WTC11 (cell line): ENCODE measurements around the gene GP2. TPM values are rescaled to one million over a fixed set of nuclear protein-coding genes. Genes with fewer than 3 reads are reported as not detected.

Source experiments
- ATAC-seq: fragments of 200-7000 bp; cut with Tn5 transposase; 2 replicates; pipeline ENCODE4 v1.10.0; 2021; ENCODE audit warnings: mild to moderate bottlenecking, moderate library complexity
- CTCF ChIA-PET: fragments of 300-600 bp; sonication (Branson Sonifier 250); formaldehyde crosslinking; loops from one replicate; lab custom pipeline; 2021; ENCODE audit warnings: antibody characterized with exemption; lab: Charles Lee
- POLR2A ChIA-PET: fragments of 350-600 bp; sonication (Branson Sonifier 250); formaldehyde crosslinking; loops from one replicate; lab custom pipeline; 2021; ENCODE audit warnings: antibody characterized with exemption; lab: Charles Lee
- DNase-seq: peaks from one replicate; pipeline ENCODE4 v3.0.0; 2021; ENCODE audit warnings: low spot score
- H3K27ac Mint-ChIP-seq: 2 replicates; pipeline ENCODE4 v1.8.0; 2021; ENCODE audit warnings: mixed read lengths
- H3K27me3 Mint-ChIP-seq: 2 replicates; pipeline ENCODE4 v1.8.0; 2021; ENCODE audit warnings: low read depth, mild to moderate bottlenecking, moderate library complexity, mixed read lengths
- H3K36me3 Mint-ChIP-seq: 2 replicates; pipeline ENCODE4 v1.8.0; 2021; ENCODE audit warnings: mixed read lengths
- H3K4me1 Mint-ChIP-seq: 2 replicates; pipeline ENCODE4 v1.8.0; 2022; ENCODE audit warnings: mixed read lengths
- H3K4me3 Mint-ChIP-seq: 2 replicates; pipeline ENCODE4 v1.8.0; 2021; ENCODE audit warnings: mild to moderate bottlenecking, moderate library complexity, mixed read lengths
- H3K9me3 Mint-ChIP-seq: 2 replicates; pipeline ENCODE4 v1.8.0; 2021; ENCODE audit warnings: mixed read lengths
- AFF4 ChIP-seq: sonication (generic); formaldehyde crosslinking; IDR thresholded peaks from 2 replicates; pipeline ENCODE4 v1.8.1; 2023; ENCODE audit warnings: mild to moderate bottlenecking, missing genetic modification reagents, borderline replicate concordance
- FOXJ3 ChIP-seq: sonication (generic); formaldehyde crosslinking; IDR thresholded peaks from 2 replicates; pipeline ENCODE4 v1.9.0; 2021; ENCODE audit warnings: missing genetic modification reagents, mild to moderate bottlenecking, borderline replicate concordance
- IRF2 ChIP-seq: sonication (generic); formaldehyde crosslinking; IDR thresholded peaks from 2 replicates; pipeline ENCODE4 v1.8.0; 2022; ENCODE audit warnings: low read depth, missing genetic modification reagents, borderline replicate concordance
- MYBL2 ChIP-seq: sonication (generic); formaldehyde crosslinking; IDR thresholded peaks from 2 replicates; pipeline ENCODE4 v1.8.1; 2023; ENCODE audit warnings: mild to moderate bottlenecking, moderate library complexity, missing genetic modification reagents
- PRDM15 ChIP-seq: sonication (generic); formaldehyde crosslinking; IDR thresholded peaks from 2 replicates; pipeline ENCODE4 v1.8.0; 2022; ENCODE audit warnings: missing genetic modification reagents
- total RNA-seq: library from RNA; stranded (reverse); gene quantifications from 3 replicates; pipeline ENCODE4 v1.2.3, GENCODE V29; 2021
- TF ChIP-seq, protein P1 (sequence below): sonication (generic); formaldehyde crosslinking; IDR thresholded peaks from 2 replicates; pipeline ENCODE4 v1.8.1; 2022; ENCODE audit warnings: low read depth, missing genetic modification reagents, borderline replicate concordance
- TF ChIP-seq, protein P2 (sequence below): sonication (generic); formaldehyde crosslinking; IDR thresholded peaks from 2 replicates; pipeline ENCODE4 v1.8.0; 2023; ENCODE audit warnings: missing genetic modification reagents, mild to moderate bottlenecking, borderline replicate concordance

Gene GP2
- total RNA-seq, 1 experiment from 2014 or later, result 6.6 TPM

DNA sequence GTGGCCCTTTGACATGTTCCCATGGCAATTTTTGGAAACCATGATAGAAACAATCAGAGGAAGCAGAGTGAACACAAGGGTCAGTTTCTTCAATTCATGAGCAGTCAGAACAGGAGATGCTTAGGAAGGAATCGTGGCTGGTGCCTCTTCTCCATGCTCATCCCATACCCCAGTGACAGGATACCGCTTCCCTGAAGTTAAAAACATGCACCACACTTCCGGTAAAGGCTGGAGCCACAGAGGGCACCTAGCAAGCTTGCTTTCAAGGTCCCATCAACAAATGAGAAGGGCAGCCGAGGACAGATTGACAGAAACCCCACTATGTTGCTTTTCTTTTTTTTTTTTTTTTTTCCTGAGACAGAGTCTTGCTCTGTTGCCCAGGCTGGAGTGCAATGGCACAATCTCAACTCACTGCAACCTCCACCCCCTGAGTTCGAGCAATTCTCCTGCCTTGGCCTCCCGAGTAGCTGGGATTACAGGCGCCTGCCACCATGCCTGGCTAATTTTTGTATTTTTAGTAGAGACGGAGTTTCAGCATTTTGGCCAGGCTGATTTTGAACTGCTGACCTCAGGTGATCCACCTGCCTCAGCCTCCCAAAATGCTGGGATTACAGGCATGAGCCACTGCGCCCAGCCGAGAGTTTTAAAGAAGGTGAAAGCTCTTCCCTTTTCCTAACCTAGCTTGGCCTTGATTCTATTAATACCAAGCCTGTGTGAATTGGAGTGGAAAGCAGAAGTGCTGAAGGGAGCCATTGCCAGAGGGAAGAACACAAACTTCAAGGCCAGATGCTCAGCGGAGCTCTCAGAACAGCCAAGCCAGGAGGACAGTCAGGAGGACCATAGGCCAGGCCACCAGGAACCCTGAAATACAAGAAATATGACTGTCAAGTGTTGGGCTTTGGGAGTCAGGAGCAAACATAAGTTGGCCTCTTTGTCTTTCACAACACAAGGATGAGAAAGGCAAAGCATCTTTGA, 16.6 kb downstream of the GP2 start (continued):
- TF ChIP-seq, protein P1, sequence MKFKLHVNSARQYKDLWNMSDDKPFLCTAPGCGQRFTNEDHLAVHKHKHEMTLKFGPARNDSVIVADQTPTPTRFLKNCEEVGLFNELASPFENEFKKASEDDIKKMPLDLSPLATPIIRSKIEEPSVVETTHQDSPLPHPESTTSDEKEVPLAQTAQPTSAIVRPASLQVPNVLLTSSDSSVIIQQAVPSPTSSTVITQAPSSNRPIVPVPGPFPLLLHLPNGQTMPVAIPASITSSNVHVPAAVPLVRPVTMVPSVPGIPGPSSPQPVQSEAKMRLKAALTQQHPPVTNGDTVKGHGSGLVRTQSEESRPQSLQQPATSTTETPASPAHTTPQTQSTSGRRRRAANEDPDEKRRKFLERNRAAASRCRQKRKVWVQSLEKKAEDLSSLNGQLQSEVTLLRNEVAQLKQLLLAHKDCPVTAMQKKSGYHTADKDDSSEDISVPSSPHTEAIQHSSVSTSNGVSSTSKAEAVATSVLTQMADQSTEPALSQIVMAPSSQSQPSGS, result no peak
- TF ChIP-seq AFF4 (CRISPR knock-in tag), result no peak
- no peak for TF ChIP-seq MYBL2
- no peak for TF ChIP-seq FOXJ3 (CRISPR knock-in tag)
- no peak for TF ChIP-seq PRDM15 (CRISPR knock-in tag)

DNA sequence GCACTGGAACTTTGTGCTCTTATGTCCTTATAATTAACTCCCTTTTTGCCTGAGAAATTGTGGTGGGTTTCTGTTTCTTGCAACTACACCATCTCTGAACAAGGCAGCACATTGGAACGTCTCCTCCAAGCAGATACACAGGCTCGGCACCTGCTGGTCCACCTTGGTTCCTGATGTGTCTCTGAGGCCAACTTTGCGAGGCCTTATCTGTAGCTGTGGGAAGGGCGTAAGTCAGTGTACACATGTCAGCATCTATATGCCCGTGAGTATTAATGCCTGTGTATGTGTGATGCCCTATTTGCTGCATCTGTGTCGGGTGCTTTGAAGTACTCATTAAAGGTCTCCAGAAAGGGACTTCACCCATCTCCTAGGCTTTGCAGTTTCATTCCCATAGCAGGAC, 17.5 kb downstream of the GP2 start:
- ATAC-seq (no peak), DNase-seq (no peak)
- CTCF ChIA-PET, result interaction anchor here (0.8 to 2.0 kb wide), 2 partner anchors 10 to 402 kb away, joined by 3 to 16 read pairs; no protein-coding TSS in a partner anchor
- H3K27me3 Mint-ChIP-seq, result no peaks in the 10 kb centered on the region
- peaks cover 17% of the 10 kb centered on the region for H3K9me3 Mint-ChIP-seq
- no peaks in the 10 kb centered on the region for H3K36me3 Mint-ChIP-seq
- POLR2A ChIA-PET, result no interaction called here
- H3K4me1 Mint-ChIP-seq, result peaks cover 2% of the 10 kb centered on the region
- H3K4me3 Mint-ChIP-seq, result no peak overlapping the region
- no peak for TF ChIP-seq IRF2 (CRISPR knock-in tag)
- TF ChIP-seq, protein P2, sequence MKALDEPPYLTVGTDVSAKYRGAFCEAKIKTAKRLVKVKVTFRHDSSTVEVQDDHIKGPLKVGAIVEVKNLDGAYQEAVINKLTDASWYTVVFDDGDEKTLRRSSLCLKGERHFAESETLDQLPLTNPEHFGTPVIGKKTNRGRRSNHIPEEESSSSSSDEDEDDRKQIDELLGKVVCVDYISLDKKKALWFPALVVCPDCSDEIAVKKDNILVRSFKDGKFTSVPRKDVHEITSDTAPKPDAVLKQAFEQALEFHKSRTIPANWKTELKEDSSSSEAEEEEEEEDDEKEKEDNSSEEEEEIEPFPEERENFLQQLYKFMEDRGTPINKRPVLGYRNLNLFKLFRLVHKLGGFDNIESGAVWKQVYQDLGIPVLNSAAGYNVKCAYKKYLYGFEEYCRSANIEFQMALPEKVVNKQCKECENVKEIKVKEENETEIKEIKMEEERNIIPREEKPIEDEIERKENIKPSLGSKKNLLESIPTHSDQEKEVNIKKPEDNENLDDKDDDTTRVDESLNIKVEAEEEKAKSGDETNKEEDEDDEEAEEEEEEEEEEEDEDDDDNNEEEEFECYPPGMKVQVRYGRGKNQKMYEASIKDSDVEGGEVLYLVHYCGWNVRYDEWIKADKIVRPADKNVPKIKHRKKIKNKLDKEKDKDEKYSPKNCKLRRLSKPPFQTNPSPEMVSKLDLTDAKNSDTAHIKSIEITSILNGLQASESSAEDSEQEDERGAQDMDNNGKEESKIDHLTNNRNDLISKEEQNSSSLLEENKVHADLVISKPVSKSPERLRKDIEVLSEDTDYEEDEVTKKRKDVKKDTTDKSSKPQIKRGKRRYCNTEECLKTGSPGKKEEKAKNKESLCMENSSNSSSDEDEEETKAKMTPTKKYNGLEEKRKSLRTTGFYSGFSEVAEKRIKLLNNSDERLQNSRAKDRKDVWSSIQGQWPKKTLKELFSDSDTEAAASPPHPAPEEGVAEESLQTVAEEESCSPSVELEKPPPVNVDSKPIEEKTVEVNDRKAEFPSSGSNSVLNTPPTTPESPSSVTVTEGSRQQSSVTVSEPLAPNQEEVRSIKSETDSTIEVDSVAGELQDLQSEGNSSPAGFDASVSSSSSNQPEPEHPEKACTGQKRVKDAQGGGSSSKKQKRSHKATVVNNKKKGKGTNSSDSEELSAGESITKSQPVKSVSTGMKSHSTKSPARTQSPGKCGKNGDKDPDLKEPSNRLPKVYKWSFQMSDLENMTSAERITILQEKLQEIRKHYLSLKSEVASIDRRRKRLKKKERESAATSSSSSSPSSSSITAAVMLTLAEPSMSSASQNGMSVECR (CRISPR knock-in tag), result no peak
- TF ChIP-seq, all 79 proteins: peak for 0
- no peak overlapping the region for H3K27ac Mint-ChIP-seq
